ENCODE data around the gene LRP1B. TPM values are rescaled to one million over a fixed set of nuclear protein-coding genes. Genes with fewer than 3 reads are reported as not detected.

LRP1B gene
- total RNA-seq, 2 donors from 2014 or later, result 0.79 to 1.8 TPM

DNA sequence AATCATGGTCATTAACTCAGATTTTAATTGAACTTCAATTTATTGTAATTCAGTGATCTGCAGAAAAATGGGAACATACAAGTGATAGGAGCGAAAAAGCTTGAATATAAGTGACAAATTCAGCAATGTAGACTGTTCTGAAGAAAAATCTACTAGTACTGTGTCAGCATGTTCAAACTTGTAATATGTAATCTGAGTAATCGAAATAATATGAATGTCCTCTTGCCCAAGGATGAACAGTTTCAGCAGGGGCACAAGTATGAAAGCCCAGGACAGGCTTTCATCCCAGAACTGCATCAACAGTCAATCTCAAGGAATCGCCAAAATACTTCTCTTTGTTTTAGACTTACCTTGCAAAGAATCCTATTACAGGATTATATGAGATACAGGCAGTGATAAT, 1110.5 kb downstream of the LRP1B start:
- TF ChIP-seq CTCF (conservative IDR thresholded peaks at IDR 0.05), result no peak
- Mint-ChIP-seq H3K36me3 (ENCODE audit: low read depth) (no peaks in the 10 kb centered on the region), H3K27ac (no peak overlapping the region), H3K9me3 (no peaks in the 10 kb centered on the region), H3K4me1 (peaks cover 8% of the 10 kb centered on the region), H3K4me3 (no peak overlapping the region), H3K27me3 (ENCODE audit: insufficient read depth) (no peaks in the 10 kb centered on the region)
- H3K27ac ChIP-seq (ENCODE audit: low read depth, low read length), result no peak overlapping the region
- WGBS, 2 experiments (ENCODE audit: insufficient coverage in 1 of 2, insufficient read length in 1 of 2), result 86 to 100% methylated on average over 1 to 3 of the region's 3 CpGs
- no peaks in the 10 kb centered on the region for H3K27me3 ChIP-seq (ENCODE audit: control insufficient read depth, insufficient read depth, low read length, poor library complexity, severe bottlenecking)
- no peaks in the 10 kb centered on the region for H3K9me3 ChIP-seq (ENCODE audit: control insufficient read depth, low read length)
- H3K36me3 ChIP-seq (ENCODE audit: control insufficient read depth, insufficient read depth, low read length), result no peaks in the 10 kb centered on the region
- H3K4me3 ChIP-seq (ENCODE audit: low read length), result no peak overlapping the region
- no peak overlapping the region for H3K9ac ChIP-seq (ENCODE audit: extremely low read depth, low read length, poor library complexity, severe bottlenecking)
- DNase-seq, result no peak
- H3K4me1 ChIP-seq (ENCODE audit: control insufficient read depth, insufficient read depth, low read length), result no peaks in the 10 kb centered on the region

DNA sequence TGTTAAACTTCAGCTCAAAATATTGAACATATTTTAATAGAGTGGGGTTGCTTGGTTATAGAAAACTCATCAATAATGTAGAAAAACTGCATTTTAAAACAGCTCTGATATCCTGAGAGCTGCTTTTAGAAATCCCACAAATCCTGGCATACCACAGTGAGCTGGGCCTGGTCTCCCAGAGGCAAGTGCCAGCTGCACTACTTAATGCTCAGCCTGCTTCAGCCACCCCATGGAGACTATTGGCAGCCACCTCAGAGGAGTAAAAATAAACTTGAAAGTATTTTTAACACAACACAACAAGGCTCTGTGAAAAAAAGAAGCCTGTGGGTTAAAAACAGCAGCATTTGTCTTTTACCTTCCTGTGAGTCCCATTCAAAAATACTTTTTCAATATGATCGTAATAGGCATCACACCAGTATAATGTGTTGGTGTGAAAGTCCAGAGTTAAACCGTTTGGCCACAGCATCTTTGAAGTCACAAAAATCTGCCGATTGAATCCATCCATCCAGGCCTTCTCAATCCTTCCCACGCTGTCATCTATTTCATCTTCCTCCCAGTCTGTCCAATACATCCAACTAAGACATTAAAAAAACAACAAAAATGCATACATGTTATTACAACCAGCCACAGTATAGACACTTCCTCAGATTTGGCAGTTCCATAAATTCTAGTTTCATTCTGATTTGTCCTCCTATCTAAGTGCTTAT, 1115.3 kb downstream of the LRP1B start:
- Histone ChIP-seq H3K4me1 (ENCODE audit: control insufficient read depth, insufficient read depth, low read length) (peaks cover 8% of the 10 kb centered on the region), H3K4me3 (ENCODE audit: low read length) (no peak overlapping the region), H3K9me3 (ENCODE audit: control insufficient read depth, low read length) (no peaks in the 10 kb centered on the region), H3K36me3 (ENCODE audit: control insufficient read depth, insufficient read depth, low read length) (no peaks in the 10 kb centered on the region), H3K9ac (ENCODE audit: extremely low read depth, low read length, poor library complexity, severe bottlenecking) (no peak overlapping the region), H3K27me3 (ENCODE audit: control insufficient read depth, insufficient read depth, low read length, poor library complexity, severe bottlenecking) (no peaks in the 10 kb centered on the region), H3K27ac (ENCODE audit: low read depth, low read length) (peak overlapping the region; percentile 43)
- H3K4me3 Mint-ChIP-seq, result no peak overlapping the region
- DNase-seq, result peak; percentile 59
- no peaks in the 10 kb centered on the region for H3K36me3 Mint-ChIP-seq (ENCODE audit: low read depth)
- H3K27ac Mint-ChIP-seq, result peak overlapping the region; percentile 44
- no peaks in the 10 kb centered on the region for H3K9me3 Mint-ChIP-seq
- no peaks in the 10 kb centered on the region for H3K27me3 Mint-ChIP-seq (ENCODE audit: insufficient read depth)
- WGBS, 2 experiments (ENCODE audit: insufficient coverage in 1 of 2, insufficient read length in 1 of 2), result 89 to 100% methylated on average over 2 to 4 of the region's 4 CpGs
- peaks cover 18% of the 10 kb centered on the region for H3K4me1 Mint-ChIP-seq
- peak; percentile 12 for TF ChIP-seq CTCF (conservative IDR thresholded peaks at IDR 0.05)

DNA sequence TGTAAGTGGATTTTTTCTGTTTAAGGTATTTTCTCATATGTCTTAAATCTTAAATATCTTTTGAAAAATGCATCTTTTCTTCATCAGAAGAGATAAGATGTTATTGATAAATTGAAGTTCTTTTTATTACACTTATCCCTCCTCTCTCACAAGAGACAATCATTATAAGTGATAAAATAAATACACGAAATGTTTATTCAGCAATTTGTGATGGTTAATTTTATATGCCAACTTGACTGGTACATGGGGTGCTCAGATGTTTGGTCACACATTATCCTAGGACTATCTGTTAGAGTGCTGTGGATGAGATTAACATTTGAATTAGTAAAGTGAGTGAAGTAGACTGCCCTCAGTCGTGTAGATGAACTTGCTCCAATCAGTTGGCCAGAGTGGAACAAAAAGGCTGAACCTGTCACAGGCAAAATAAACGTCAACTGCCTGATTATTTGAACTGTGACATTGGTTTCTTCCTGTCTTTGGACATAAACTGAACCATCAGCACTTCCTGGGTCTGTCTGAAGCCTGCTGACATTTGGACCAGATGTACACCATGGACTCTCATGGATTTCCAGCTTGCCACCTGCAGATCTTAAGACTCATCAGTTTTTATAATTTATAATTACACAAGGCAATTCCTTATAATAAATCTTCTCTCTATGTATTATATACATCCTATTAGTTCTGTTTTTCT, 1126.7 kb downstream of the LRP1B start:
- Histone ChIP-seq H3K4me3 (ENCODE audit: low read length) (no peak overlapping the region), H3K27me3 (ENCODE audit: control insufficient read depth, insufficient read depth, low read length, poor library complexity, severe bottlenecking) (no peaks in the 10 kb centered on the region), H3K4me1 (ENCODE audit: control insufficient read depth, insufficient read depth, low read length) (no peaks in the 10 kb centered on the region), H3K36me3 (ENCODE audit: control insufficient read depth, insufficient read depth, low read length) (no peaks in the 10 kb centered on the region), H3K27ac (ENCODE audit: low read depth, low read length) (no peak overlapping the region), H3K9ac (ENCODE audit: extremely low read depth, low read length, poor library complexity, severe bottlenecking) (no peak overlapping the region), H3K9me3 (ENCODE audit: control insufficient read depth, low read length) (no peaks in the 10 kb centered on the region)
- WGBS, 2 experiments (ENCODE audit: insufficient coverage in 1 of 2, insufficient read length in 1 of 2), result 35 to 80% methylated on average over 2 to 3 of the region's 3 CpGs
- Mint-ChIP-seq H3K27ac (no peak overlapping the region), H3K4me1 (peaks cover 2% of the 10 kb centered on the region), H3K36me3 (ENCODE audit: low read depth) (peaks cover 2% of the 10 kb centered on the region), H3K27me3 (ENCODE audit: insufficient read depth) (no peaks in the 10 kb centered on the region), H3K4me3 (no peak overlapping the region), H3K9me3 (peaks cover 3% of the 10 kb centered on the region)
- TF ChIP-seq CTCF (conservative IDR thresholded peaks at IDR 0.05), result no peak
- no peak for DNase-seq
